Measurements from ENCODE around the gene SLC9A9.
"Not testable (repeated sequence)": the region's sequence is repeated elsewhere in the genome, so short reads cannot be mapped to it uniquely, and the experiment has no call there.

The SLC9A9 gene

GRCh38 chr3:143808030-143808429 lies 40.2 kb downstream of the SLC9A9 start:
- Histone ChIP-seq H3K4me3 (replicated peaks; ENCODE audit: insufficient read depth, low read length) (no peak overlapping the region), H3K27me3 (ENCODE audit: insufficient read depth, poor library complexity, severe bottlenecking) (peaks cover 5% of the 10 kb centered on the region), H3K27ac (replicated peaks) (no peak overlapping the region)
- TF ChIP-seq REST (IDR thresholded peaks at IDR 0.05; ENCODE audit: insufficient replicate concordance, low read depth) (no peak), SPI1 (IDR thresholded peaks at IDR 0.05; ENCODE audit: borderline replicate concordance, low read depth) (no peak), CTCF (IDR thresholded peaks at IDR 0.05; ENCODE audit: insufficient read depth, low read length) (no peak), GABPA (IDR thresholded peaks at IDR 0.05; ENCODE audit: low read depth) (no peak), POLR2AphosphoS5 (IDR thresholded peaks at IDR 0.05; ENCODE audit: low read depth) (no peak)
- no peak for DNase-seq (ENCODE audit: low read depth in 1 of 2, low spot score in 1 of 2)

GRCh38 chr3:143806038-143806437 lies 42.2 kb downstream of the SLC9A9 start:
- DNase-seq (ENCODE audit: low read depth in 1 of 2, low spot score in 1 of 2), result no peak
- Histone ChIP-seq H3K27ac (replicated peaks) (no peak overlapping the region), H3K4me3 (replicated peaks; ENCODE audit: insufficient read depth, low read length) (no peak overlapping the region), H3K27me3 (ENCODE audit: insufficient read depth, poor library complexity, severe bottlenecking) (peaks cover 5% of the 10 kb centered on the region)
- TF ChIP-seq GABPA (IDR thresholded peaks at IDR 0.05; ENCODE audit: low read depth) (no peak), CTCF (IDR thresholded peaks at IDR 0.05; ENCODE audit: insufficient read depth, low read length) (no peak), POLR2AphosphoS5 (IDR thresholded peaks at IDR 0.05; ENCODE audit: low read depth) (no peak), SPI1 (IDR thresholded peaks at IDR 0.05; ENCODE audit: borderline replicate concordance, low read depth) (no peak), REST (IDR thresholded peaks at IDR 0.05; ENCODE audit: insufficient replicate concordance, low read depth) (no peak)

- not testable (repeated sequence) for H3K27ac ChIP-seq (replicated peaks); H3K27me3 ChIP-seq (ENCODE audit: insufficient read depth, poor library complexity, severe bottlenecking); DNase-seq (ENCODE audit: low read depth in 1 of 2, low spot score in 1 of 2); H3K4me3 ChIP-seq (replicated peaks; ENCODE audit: insufficient read depth, low read length)
Measured at GRCh38 chr3:143805476-143805875, 42.8 kb downstream of the SLC9A9 start.

GRCh38 chr3:143801046-143801445 lies 47.2 kb downstream of the SLC9A9 start:
- not testable (repeated sequence) for H3K4me3 ChIP-seq (replicated peaks; ENCODE audit: insufficient read depth, low read length); H3K27ac ChIP-seq (replicated peaks)

GRCh38 chr3:143798151-143798550 lies 50.1 kb downstream of the SLC9A9 start:
- not testable (repeated sequence) for DNase-seq (ENCODE audit: low read depth in 1 of 2, low spot score in 1 of 2); H3K27ac ChIP-seq (replicated peaks); H3K4me3 ChIP-seq (replicated peaks; ENCODE audit: insufficient read depth, low read length); H3K27me3 ChIP-seq (ENCODE audit: insufficient read depth, poor library complexity, severe bottlenecking)

More at GRCh38 chr3:143801046-143801445, 47.2 kb downstream of the SLC9A9 start:
- DNase-seq (ENCODE audit: low read depth in 1 of 2, low spot score in 1 of 2); H3K27me3 ChIP-seq (ENCODE audit: insufficient read depth, poor library complexity, severe bottlenecking): not testable (repeated sequence)

All from HL-60 (cell line).